ENCODE measurements around the gene THBS2.

- TF ChIP-seq, protein P1, sequence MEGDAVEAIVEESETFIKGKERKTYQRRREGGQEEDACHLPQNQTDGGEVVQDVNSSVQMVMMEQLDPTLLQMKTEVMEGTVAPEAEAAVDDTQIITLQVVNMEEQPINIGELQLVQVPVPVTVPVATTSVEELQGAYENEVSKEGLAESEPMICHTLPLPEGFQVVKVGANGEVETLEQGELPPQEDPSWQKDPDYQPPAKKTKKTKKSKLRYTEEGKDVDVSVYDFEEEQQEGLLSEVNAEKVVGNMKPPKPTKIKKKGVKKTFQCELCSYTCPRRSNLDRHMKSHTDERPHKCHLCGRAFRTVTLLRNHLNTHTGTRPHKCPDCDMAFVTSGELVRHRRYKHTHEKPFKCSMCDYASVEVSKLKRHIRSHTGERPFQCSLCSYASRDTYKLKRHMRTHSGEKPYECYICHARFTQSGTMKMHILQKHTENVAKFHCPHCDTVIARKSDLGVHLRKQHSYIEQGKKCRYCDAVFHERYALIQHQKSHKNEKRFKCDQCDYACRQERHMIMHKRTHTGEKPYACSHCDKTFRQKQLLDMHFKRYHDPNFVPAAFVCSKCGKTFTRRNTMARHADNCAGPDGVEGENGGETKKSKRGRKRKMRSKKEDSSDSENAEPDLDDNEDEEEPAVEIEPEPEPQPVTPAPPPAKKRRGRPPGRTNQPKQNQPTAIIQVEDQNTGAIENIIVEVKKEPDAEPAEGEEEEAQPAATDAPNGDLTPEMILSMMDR (IDR thresholded peaks at IDR 0.05), result no peak
- TF ChIP-seq POLR2A (IDR thresholded peaks at IDR 0.05), result no peak
- no peak for TF ChIP-seq POLR2AphosphoS5 (IDR thresholded peaks at IDR 0.05; ENCODE audit: insufficient read depth in 1 of 2, low read depth in 1 of 2)
Observed at GRCh38 chr6:169200893-169201514, 52.6 kb downstream of the THBS2 start.

Data from vagina (tissue), 2 donors.